Endothelial cell of umbilical vein (primary cell): ENCODE results near the gene SLC37A1. TPM values are rescaled to one million over a fixed set of nuclear protein-coding genes. Genes with fewer than 3 reads are reported as not detected.

Experiments
- BruUV-seq: library from RNA; stranded (reverse); fragments of 400-500 nt; replicated peaks from 2 replicates; lab custom pipeline; 2021; lab: Mats Ljungman, UMichigan
- CTCF ChIA-PET: fragments of 300-600, 350-600 bp; sonication (Branson Sonifier 250); formaldehyde crosslinking; loops from one replicate; lab custom pipeline; 2021; ENCODE audit warnings: antibody characterized with exemption, inconsistent platforms; lab: Charles Lee
- POLR2A ChIA-PET: fragments of 300-600, 350-600 bp; sonication (Branson Sonifier 250); formaldehyde crosslinking; loops from one replicate; lab custom pipeline; 2021; ENCODE audit warnings: antibody characterized with exemption, inconsistent platforms; lab: Charles Lee
- DNase-seq: peaks from one replicate; pipeline ENCODE4 v3.0.0-alpha.2; 2011; ENCODE audit warnings: low read depth, low spot score
- FAIRE-seq: peaks from 2 replicates; lab custom pipeline; 2011; peaks lifted over from hg19 to GRCh38; lab: Jason Lieb, UNC
- H2AFZ ChIP-seq: 2 replicates; pipeline ENCODE4 v1.6.0; 2012; ENCODE audit warnings: low read depth, low read length, control low read depth, inconsistent platforms
- H3K27ac ChIP-seq: 2 replicates; pipeline ENCODE4 v1.5.1; 2011; ENCODE audit warnings: low read depth, mild to moderate bottlenecking, control low read depth, low read length, moderate library complexity; ENCODE audit not compliant: insufficient read depth
- H3K27me3 ChIP-seq, 2 experiments: 2 replicates each; pipeline versions ENCODE4 v1.6.0 to v1.6.1; 2011; ENCODE audit warnings: low read length in 2 of 2, mixed read lengths in 1 of 2; ENCODE audit not compliant: control insufficient read depth in 2 of 2, insufficient read depth in 2 of 2
- H3K36me3 ChIP-seq, 2 experiments: 2 replicates in 1 of 2; 3 replicates in 1 of 2; pipeline ENCODE4 v1.5.1; 2011; ENCODE audit warnings: low read length in 2 of 2, mild to moderate bottlenecking in 1 of 2, moderate library complexity in 1 of 2; ENCODE audit not compliant: control insufficient read depth in 2 of 2, insufficient read depth in 2 of 2; ENCODE audit errors: extremely low read depth in 1 of 2
- H3K4me1 ChIP-seq: 3 replicates; pipeline ENCODE4 v1.5.1; 2011; ENCODE audit warnings: mild to moderate bottlenecking, low read length; ENCODE audit not compliant: control insufficient read depth, insufficient read depth; ENCODE audit errors: extremely low read depth
- H3K4me2 ChIP-seq: 2 replicates; pipeline ENCODE4 v1.6.1; 2011; ENCODE audit warnings: low read length, control low read depth, mixed read lengths; ENCODE audit not compliant: insufficient read depth
- H3K4me3 ChIP-seq, 3 experiments: fragments of 200-600 bp in 1 of 3; sonication (generic), shearing (Covaris generic) in 1 of 3; replicated peaks in 1 of 3; 2 replicates each; pipeline ENCODE4 v1.5.1; 2011 to 2016; ENCODE audit warnings: control low read depth in 3 of 3, low read length in 3 of 3, mild to moderate bottlenecking in 2 of 3, inconsistent platforms in 1 of 3, low read depth in 1 of 3, moderate library complexity in 1 of 3; ENCODE audit not compliant: insufficient read depth in 1 of 3
- H3K79me2 ChIP-seq: 2 replicates; pipeline ENCODE4 v1.6.0; 2012; ENCODE audit warnings: low read length, inconsistent platforms; ENCODE audit not compliant: control insufficient read depth, insufficient read depth
- H3K9ac ChIP-seq: replicated peaks from 2 replicates; pipeline ENCODE3; 2011; ENCODE audit warnings: low read length, control low read depth; ENCODE audit not compliant: insufficient read depth; ENCODE audit errors: extremely low read depth
- H3K9me1 ChIP-seq: replicated peaks from 3 replicates; pipeline ENCODE4 v1.6.0; 2011; ENCODE audit warnings: mild to moderate bottlenecking, low read length; ENCODE audit not compliant: control insufficient read depth, insufficient read depth; ENCODE audit errors: extremely low read depth
- H3K9me3 ChIP-seq: replicated peaks from 2 replicates; pipeline ENCODE4 v1.5.1; 2012; ENCODE audit warnings: low read length, inconsistent platforms; ENCODE audit not compliant: control insufficient read depth, insufficient read depth
- H4K20me1 ChIP-seq: replicated peaks from 2 replicates; pipeline ENCODE3; 2011; ENCODE audit warnings: mild to moderate bottlenecking, low read length; ENCODE audit not compliant: control insufficient read depth, insufficient read depth; ENCODE audit errors: extremely low read depth
- CTCF ChIP-seq, 2 donors: IDR thresholded peaks; 1 replicate in 1 of 2; 2 replicates in 1 of 2; pipeline ENCODE4 v1.5.1; 2011; ENCODE audit warnings: low read length in 2 of 2, mild to moderate bottlenecking in 2 of 2, moderate library complexity in 2 of 2, control low read depth in 1 of 2, inconsistent platforms in 1 of 2, low read depth in 1 of 2; ENCODE audit not compliant: insufficient read depth in 1 of 2; ENCODE audit errors: extremely low read depth in 1 of 2
- EZH2 ChIP-seq: IDR thresholded peaks from 2 replicates; pipeline ENCODE4 v1.6.1; 2012; ENCODE audit warnings: borderline replicate concordance, low read depth, mild to moderate bottlenecking, moderate library complexity, low read length, inconsistent platforms; ENCODE audit not compliant: severe bottlenecking
- FOS ChIP-seq: IDR thresholded peaks from 2 replicates; pipeline ENCODE4 v1.6.1; 2011; ENCODE audit warnings: mild to moderate bottlenecking, low read length, moderate library complexity, borderline replicate concordance; ENCODE audit not compliant: insufficient read depth
- GATA2 ChIP-seq: IDR thresholded peaks from 2 replicates; pipeline ENCODE4 v1.7.0; 2011; ENCODE audit warnings: low read depth, mild to moderate bottlenecking, moderate library complexity, mixed read lengths, low read length; ENCODE audit not compliant: insufficient read length, insufficient read depth
- JUN ChIP-seq: IDR thresholded peaks from 2 replicates; pipeline ENCODE4 v1.6.1; 2011; ENCODE audit warnings: borderline replicate concordance, low read depth; ENCODE audit not compliant: insufficient read length, insufficient read depth
- MAX ChIP-seq: IDR thresholded peaks from 2 replicates; pipeline ENCODE4 v1.6.1; 2011; ENCODE audit not compliant: insufficient read depth, insufficient read length
- MYC ChIP-seq: IDR thresholded peaks from one replicate; pipeline ENCODE4 v1.6.1; 2011; ENCODE audit warnings: mild to moderate bottlenecking, low read depth, low read length
- POLR2A ChIP-seq: IDR thresholded peaks from 2 replicates; pipeline ENCODE4 v1.6.1; 2012; ENCODE audit warnings: low read depth, mild to moderate bottlenecking, control low read depth, low read length
- POLR2AphosphoS5 ChIP-seq: IDR thresholded peaks from 2 replicates; pipeline ENCODE4 v1.6.1; 2012; ENCODE audit warnings: low read depth, mild to moderate bottlenecking, control low read depth, low read length, moderate library complexity; ENCODE audit not compliant: insufficient read depth
- dilution Hi-C: fragments of 300-500 bp; cut with MboI; formaldehyde crosslinking; loops from one replicate; pipeline ENCODE4 v1.15.0; 2019; ENCODE audit warnings: low sequenced_read_pairs; ENCODE audit not compliant: extremely low pct_ligation_motif_present
- intact Hi-C: fragments of 100-400 bp; cut with micrococcal nuclease; formaldehyde crosslinking; loops from one replicate; pipeline ENCODE4 v1.10.0; 2022
- polyA plus RNA-seq, 4 experiments: library from polyadenylated mRNA; depleted of rRNA in 3 of 4; stranded (reverse) in 3 of 4; unstranded in 1 of 4; fragments of >200 nt; gene quantifications; 2 replicates each; pipeline versions ENCODE4 v1.2.1 to v1.2.3, GENCODE V29; 2011 to 2012; ENCODE audit warnings: missing spikeins in 1 of 4
- total RNA-seq: library from RNA; stranded (reverse); gene quantifications from 2 replicates; pipeline ENCODE4 v1.2.3, GENCODE V29; 2021

SLC37A1 gene
- total and polyA plus RNA-seq, 2 donors (not counting 3 experiments of a cell fraction or from before 2014, with no cell fraction given), result 4.7 to 7.6 TPM

GRCh38 chr21:42596657-42597056 is 83.0 kb downstream of the SLC37A1 start:
- Histone ChIP-seq H3K36me3 (no peaks in the 10 kb centered on the region), H3K9me3 (no peaks in the 10 kb centered on the region), H3K4me2 (no peak overlapping the region), H3K4me1 (no peaks in the 10 kb centered on the region), H4K20me1 (no peaks in the 10 kb centered on the region), H3K9ac (no peak overlapping the region), H3K27me3 (peaks cover 0 to under 1% of the 10 kb centered on the region in 2 experiments), H3K79me2 (no peaks in the 10 kb centered on the region), H3K27ac (no peak overlapping the region), H3K9me1 (no peaks in the 10 kb centered on the region), H3K4me3 (no peak overlapping the region), H2AFZ (no peak overlapping the region)
- TF ChIP-seq MYC, result no peak
- no peak for TF ChIP-seq POLR2AphosphoS5
- TF ChIP-seq JUN, result no peak
- no peak for TF ChIP-seq EZH2
- no peak for TF ChIP-seq GATA2
- TF ChIP-seq MAX, result no peak
- no peak for TF ChIP-seq CTCF (IDR thresholded peaks at IDR 0.05; ENCODE audit: extremely low read depth in 1 of 2, insufficient read depth in 1 of 2, low read depth in 1 of 2, low read length in 2 of 2)
- no peak for TF ChIP-seq FOS
- no peak for TF ChIP-seq POLR2A
- no TSS peak for BruUV-seq
- DNase-seq (no peak), FAIRE-seq (no peak)
- CTCF ChIA-PET, result interaction anchor here (1.7 kb wide), 1 partner anchor 221 kb away, joined by 8 read pairs; no protein-coding TSS in a partner anchor
- POLR2A ChIA-PET, result no interaction called here
- intact Hi-C loops, result no loop called here
- dilution Hi-C loops, result no loop called here
